ENCODE data around the gene MRPL16. TPM values are rescaled to one million over a fixed set of nuclear protein-coding genes. Genes with fewer than 3 reads are reported as not detected.

The MRPL16 gene
- total RNA-seq, 2 experiments from 2014 or later = 87.5 to 133 TPM

DNA sequence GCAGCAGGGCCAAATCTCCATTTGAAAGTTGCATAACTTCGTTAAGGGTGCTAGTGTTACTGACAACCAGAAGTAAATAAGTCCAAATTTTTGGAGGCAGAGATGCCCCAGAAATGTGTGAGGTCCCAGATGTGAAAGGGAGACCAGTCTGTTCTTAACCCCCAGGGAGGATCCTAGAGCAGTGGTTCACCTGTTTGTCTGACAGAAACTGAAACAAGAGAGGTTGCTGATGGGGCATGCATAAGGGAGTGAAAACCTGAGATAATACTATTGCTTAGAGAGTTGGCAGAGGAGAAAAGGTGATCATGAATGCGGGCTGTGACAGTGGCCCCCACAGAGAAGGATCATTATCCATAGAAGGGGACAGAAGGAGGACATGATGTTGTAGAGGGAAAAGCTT, 30.9 kb upstream of the MRPL16 start:
- POLR2A ChIA-PET = no interaction called here
- H2AFZ ChIP-seq (ENCODE audit: low read length) = no peak overlapping the region

GRCh38 chr11:59839615-59840014, 29.0 kb upstream of the MRPL16 start:
- no peak overlapping the region for H3K4me2 ChIP-seq (ENCODE audit: low read length)
- ChIA-PET POLR2A (interaction anchor here (0.9 kb wide), 1 partner anchor 111 kb away, joined by 3 read pairs; no protein-coding TSS in a partner anchor), CTCF (ENCODE audit: unreplicated experiment) (no interaction called here)
- no peaks in the 10 kb centered on the region for H3K79me2 ChIP-seq (ENCODE audit: insufficient read depth, low read depth, low read length)
- intact Hi-C loops (cut with micrococcal nuclease; ENCODE audit: unreplicated experiment) = no loop called here
- no peak overlapping the region for H2AFZ ChIP-seq (ENCODE audit: low read length)
- H4K20me1 ChIP-seq (ENCODE audit: insufficient read depth, low read length) = no peaks in the 10 kb centered on the region
- BruUV-seq (replicated peaks) = no TSS peak
- TF ChIP-seq, protein P1, sequence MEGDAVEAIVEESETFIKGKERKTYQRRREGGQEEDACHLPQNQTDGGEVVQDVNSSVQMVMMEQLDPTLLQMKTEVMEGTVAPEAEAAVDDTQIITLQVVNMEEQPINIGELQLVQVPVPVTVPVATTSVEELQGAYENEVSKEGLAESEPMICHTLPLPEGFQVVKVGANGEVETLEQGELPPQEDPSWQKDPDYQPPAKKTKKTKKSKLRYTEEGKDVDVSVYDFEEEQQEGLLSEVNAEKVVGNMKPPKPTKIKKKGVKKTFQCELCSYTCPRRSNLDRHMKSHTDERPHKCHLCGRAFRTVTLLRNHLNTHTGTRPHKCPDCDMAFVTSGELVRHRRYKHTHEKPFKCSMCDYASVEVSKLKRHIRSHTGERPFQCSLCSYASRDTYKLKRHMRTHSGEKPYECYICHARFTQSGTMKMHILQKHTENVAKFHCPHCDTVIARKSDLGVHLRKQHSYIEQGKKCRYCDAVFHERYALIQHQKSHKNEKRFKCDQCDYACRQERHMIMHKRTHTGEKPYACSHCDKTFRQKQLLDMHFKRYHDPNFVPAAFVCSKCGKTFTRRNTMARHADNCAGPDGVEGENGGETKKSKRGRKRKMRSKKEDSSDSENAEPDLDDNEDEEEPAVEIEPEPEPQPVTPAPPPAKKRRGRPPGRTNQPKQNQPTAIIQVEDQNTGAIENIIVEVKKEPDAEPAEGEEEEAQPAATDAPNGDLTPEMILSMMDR (conservative IDR thresholded peaks at IDR 0.05; ENCODE audit: low read length) = no peak
- TF ChIP-seq EZH2phosphoT487 (IDR thresholded peaks at IDR 0.05; ENCODE audit: borderline replicate concordance, low read depth, low read length) = no peak
- H3K9me2 ChIP-seq (ENCODE audit: insufficient read depth, low read length) = no peaks in the 10 kb centered on the region
- H3K9me3 ChIP-seq (ENCODE audit: low read length) = no peaks in the 10 kb centered on the region
- no peak for DNase-seq (ENCODE audit: low spot score)
- H3K4me1 ChIP-seq (ENCODE audit: insufficient read depth, low read length, poor library complexity, severe bottlenecking) = no peaks in the 10 kb centered on the region
- no peaks in the 10 kb centered on the region for H3K36me3 ChIP-seq (ENCODE audit: insufficient read depth, low read length)
- no peak overlapping the region for H3K4me3 ChIP-seq (ENCODE audit: low read depth, low read length, poor library complexity, severe bottlenecking)
- no peak overlapping the region for H3K27ac ChIP-seq (ENCODE audit: low read depth, low read length, poor library complexity, severe bottlenecking)

More for the DNA sequence above, 30.9 kb upstream of the MRPL16 start:
- no peak for DNase-seq (ENCODE audit: low spot score)
- H3K4me2 ChIP-seq (ENCODE audit: low read length) = no peak overlapping the region
- no peak for TF ChIP-seq EZH2phosphoT487 (IDR thresholded peaks at IDR 0.05; ENCODE audit: borderline replicate concordance, low read depth, low read length)
- TF ChIP-seq, protein P1 (conservative IDR thresholded peaks at IDR 0.05; ENCODE audit: low read length) = no peak
- no peaks in the 10 kb centered on the region for H3K79me2 ChIP-seq (ENCODE audit: insufficient read depth, low read depth, low read length)
- no peaks in the 10 kb centered on the region for H3K9me2 ChIP-seq (ENCODE audit: insufficient read depth, low read length)
- CTCF ChIA-PET (ENCODE audit: unreplicated experiment) = no interaction called here
- H3K9me3 ChIP-seq (ENCODE audit: low read length) = no peaks in the 10 kb centered on the region
- H3K36me3 ChIP-seq (ENCODE audit: insufficient read depth, low read length) = no peaks in the 10 kb centered on the region
- no peaks in the 10 kb centered on the region for H3K4me1 ChIP-seq (ENCODE audit: insufficient read depth, low read length, poor library complexity, severe bottlenecking)
- no peak overlapping the region for H3K27ac ChIP-seq (ENCODE audit: low read depth, low read length, poor library complexity, severe bottlenecking)
- no peak overlapping the region for H3K4me3 ChIP-seq (ENCODE audit: low read depth, low read length, poor library complexity, severe bottlenecking)
- no peaks in the 10 kb centered on the region for H4K20me1 ChIP-seq (ENCODE audit: insufficient read depth, low read length)
- BruUV-seq (replicated peaks) = no TSS peak
- intact Hi-C loops (cut with micrococcal nuclease; ENCODE audit: unreplicated experiment) = no loop called here

DNA sequence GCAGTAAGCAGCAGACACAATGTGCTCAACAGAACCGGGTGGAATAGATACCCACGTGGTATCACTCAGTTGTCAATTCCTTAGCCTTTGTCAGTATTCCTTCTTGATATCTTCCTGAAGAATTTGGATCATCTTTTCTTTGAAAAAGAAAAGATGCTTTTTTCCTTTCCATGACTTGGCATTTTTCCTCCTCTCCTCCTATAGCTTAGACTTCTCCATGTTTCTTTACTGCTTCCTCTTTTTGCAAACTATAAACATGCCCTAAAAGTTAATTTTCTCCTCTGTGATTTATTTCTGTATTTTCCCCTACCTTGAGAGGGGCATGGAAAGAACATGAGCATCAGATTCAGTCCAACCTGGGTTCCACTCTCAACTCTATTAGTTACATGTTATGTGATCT, 23.0 kb upstream of the MRPL16 start:
- TF ChIP-seq, protein P1 (conservative IDR thresholded peaks at IDR 0.05; ENCODE audit: low read length) = no peak
- no peak for TF ChIP-seq EZH2phosphoT487 (IDR thresholded peaks at IDR 0.05; ENCODE audit: borderline replicate concordance, low read depth, low read length)
- no peaks in the 10 kb centered on the region for H3K36me3 ChIP-seq (ENCODE audit: insufficient read depth, low read length)
- no TSS peak for BruUV-seq (replicated peaks)
- no peaks in the 10 kb centered on the region for H3K4me1 ChIP-seq (ENCODE audit: insufficient read depth, low read length, poor library complexity, severe bottlenecking)
- H3K4me3 ChIP-seq (ENCODE audit: low read depth, low read length, poor library complexity, severe bottlenecking) = no peak overlapping the region
- DNase-seq (ENCODE audit: low spot score) = no peak
- H3K9me3 ChIP-seq (ENCODE audit: low read length) = no peaks in the 10 kb centered on the region
- CTCF ChIA-PET (ENCODE audit: unreplicated experiment) = no interaction called here
- H3K9me2 ChIP-seq (ENCODE audit: insufficient read depth, low read length) = no peaks in the 10 kb centered on the region
- no peaks in the 10 kb centered on the region for H4K20me1 ChIP-seq (ENCODE audit: insufficient read depth, low read length)
- POLR2A ChIA-PET = interaction anchor here (0.6 kb wide), 1 partner anchor 164 kb away, joined by 4 read pairs; the partner anchor contains the start of gene PATL1
- no peaks in the 10 kb centered on the region for H3K79me2 ChIP-seq (ENCODE audit: insufficient read depth, low read depth, low read length)
- no peak overlapping the region for H3K27ac ChIP-seq (ENCODE audit: low read depth, low read length, poor library complexity, severe bottlenecking)
- no peak overlapping the region for H2AFZ ChIP-seq (ENCODE audit: low read length)
- no peak overlapping the region for H3K4me2 ChIP-seq (ENCODE audit: low read length)
- intact Hi-C loops (cut with micrococcal nuclease; ENCODE audit: unreplicated experiment) = loop anchor here (5.0 kb wide), 1 partner anchor 74 kb away; no protein-coding TSS in a partner anchor
